ENCODE results near the gene CDK5.

GRCh38 chr7:151082141-151083070, 24.7 kb upstream of the CDK5 start:
- TF ChIP-seq, protein P1, sequence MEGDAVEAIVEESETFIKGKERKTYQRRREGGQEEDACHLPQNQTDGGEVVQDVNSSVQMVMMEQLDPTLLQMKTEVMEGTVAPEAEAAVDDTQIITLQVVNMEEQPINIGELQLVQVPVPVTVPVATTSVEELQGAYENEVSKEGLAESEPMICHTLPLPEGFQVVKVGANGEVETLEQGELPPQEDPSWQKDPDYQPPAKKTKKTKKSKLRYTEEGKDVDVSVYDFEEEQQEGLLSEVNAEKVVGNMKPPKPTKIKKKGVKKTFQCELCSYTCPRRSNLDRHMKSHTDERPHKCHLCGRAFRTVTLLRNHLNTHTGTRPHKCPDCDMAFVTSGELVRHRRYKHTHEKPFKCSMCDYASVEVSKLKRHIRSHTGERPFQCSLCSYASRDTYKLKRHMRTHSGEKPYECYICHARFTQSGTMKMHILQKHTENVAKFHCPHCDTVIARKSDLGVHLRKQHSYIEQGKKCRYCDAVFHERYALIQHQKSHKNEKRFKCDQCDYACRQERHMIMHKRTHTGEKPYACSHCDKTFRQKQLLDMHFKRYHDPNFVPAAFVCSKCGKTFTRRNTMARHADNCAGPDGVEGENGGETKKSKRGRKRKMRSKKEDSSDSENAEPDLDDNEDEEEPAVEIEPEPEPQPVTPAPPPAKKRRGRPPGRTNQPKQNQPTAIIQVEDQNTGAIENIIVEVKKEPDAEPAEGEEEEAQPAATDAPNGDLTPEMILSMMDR (IDR thresholded peaks at IDR 0.05 in 2 of 3, conservative IDR thresholded peaks at IDR 0.05 in 1 of 3; ENCODE audit: borderline replicate concordance in 1 of 3, insufficient read depth in 1 of 3, low read depth in 2 of 3, low read length in 2 of 3) = no peak
- TF ChIP-seq EZH2 (IDR thresholded peaks at IDR 0.05) (no peak), REST (IDR thresholded peaks at IDR 0.05; ENCODE audit: low read depth) (no peak), SIN3A (IDR thresholded peaks at IDR 0.05; ENCODE audit: low read depth) (no peak), POLR2AphosphoS5 (IDR thresholded peaks at IDR 0.05; ENCODE audit: low read depth, low read length) (no peak), POLR2A (IDR thresholded peaks at IDR 0.05; ENCODE audit: borderline replicate concordance, extremely low read depth, insufficient read depth, insufficient read length) (no peak), JUND (IDR thresholded peaks at IDR 0.05) (no peak), TCF7L2 (IDR thresholded peaks at IDR 0.05; ENCODE audit: borderline replicate concordance, extremely low read depth, insufficient read depth, insufficient read length) (no peak), ZFX (IDR thresholded peaks at IDR 0.05) (no peak), CEBPB (IDR thresholded peaks at IDR 0.05; ENCODE audit: low read depth) (no peak), SP1 (IDR thresholded peaks at IDR 0.05; ENCODE audit: low read depth) (no peak), EZH2phosphoT487 (IDR thresholded peaks at IDR 0.05; ENCODE audit: borderline replicate concordance) (no peak), YY1 (IDR thresholded peaks at IDR 0.05; ENCODE audit: extremely low read depth, insufficient replicate concordance, low read depth, low read length) (no peak)

All from HCT116 (cell line).